ENCODE data around the gene SERPINI1.

DNA sequence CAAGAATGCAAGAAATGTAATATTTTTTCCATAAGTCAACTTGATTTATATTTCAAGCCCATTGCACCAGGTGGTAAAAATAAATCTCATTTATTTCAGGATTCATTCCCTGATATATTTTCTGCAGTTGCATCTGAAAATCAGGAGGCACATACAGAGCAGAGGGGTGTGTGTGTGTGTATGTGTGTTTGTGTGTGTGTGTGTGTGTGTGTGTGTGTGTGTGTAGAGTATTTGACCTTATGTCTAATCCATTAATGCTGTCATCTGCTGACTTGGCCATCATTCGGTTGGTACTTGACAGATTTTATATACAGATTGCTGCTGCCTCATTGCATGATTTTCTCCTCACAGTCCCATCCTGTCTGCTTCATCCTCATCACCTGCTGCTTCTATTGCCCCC is 118.5 kb downstream of the SERPINI1 start:
- TF ChIP-seq, protein P1, sequence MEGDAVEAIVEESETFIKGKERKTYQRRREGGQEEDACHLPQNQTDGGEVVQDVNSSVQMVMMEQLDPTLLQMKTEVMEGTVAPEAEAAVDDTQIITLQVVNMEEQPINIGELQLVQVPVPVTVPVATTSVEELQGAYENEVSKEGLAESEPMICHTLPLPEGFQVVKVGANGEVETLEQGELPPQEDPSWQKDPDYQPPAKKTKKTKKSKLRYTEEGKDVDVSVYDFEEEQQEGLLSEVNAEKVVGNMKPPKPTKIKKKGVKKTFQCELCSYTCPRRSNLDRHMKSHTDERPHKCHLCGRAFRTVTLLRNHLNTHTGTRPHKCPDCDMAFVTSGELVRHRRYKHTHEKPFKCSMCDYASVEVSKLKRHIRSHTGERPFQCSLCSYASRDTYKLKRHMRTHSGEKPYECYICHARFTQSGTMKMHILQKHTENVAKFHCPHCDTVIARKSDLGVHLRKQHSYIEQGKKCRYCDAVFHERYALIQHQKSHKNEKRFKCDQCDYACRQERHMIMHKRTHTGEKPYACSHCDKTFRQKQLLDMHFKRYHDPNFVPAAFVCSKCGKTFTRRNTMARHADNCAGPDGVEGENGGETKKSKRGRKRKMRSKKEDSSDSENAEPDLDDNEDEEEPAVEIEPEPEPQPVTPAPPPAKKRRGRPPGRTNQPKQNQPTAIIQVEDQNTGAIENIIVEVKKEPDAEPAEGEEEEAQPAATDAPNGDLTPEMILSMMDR (IDR thresholded peaks at IDR 0.05 in 4 of 5, conservative IDR thresholded peaks at IDR 0.05 in 1 of 5): no peak
- no peak for TF ChIP-seq POLR2A (IDR thresholded peaks at IDR 0.05)

All from gastrocnemius medialis (tissue), 4 donors.